HG03565 (cell line): ENCODE measurements around the gene POLR3K.

Experiments used
- ATAC-seq: cut with Tn5 transposase; IDR thresholded peaks from one replicate; pipeline ENCODE4 v1.9.1; 2021; ENCODE audit warnings: mild to moderate bottlenecking, moderate library complexity; ENCODE audit not compliant: unreplicated experiment

POLR3K gene

GRCh38 chr16:66309-67182 lies 13.1 kb upstream of the POLR3K start:
- no peak for ATAC-seq

- ATAC-seq: peak; percentile 40
Observed at GRCh38 chr16:65745-66144, 12.3 kb upstream of the POLR3K start.

- ATAC-seq: no peak
Observed at GRCh38 chr16:64914-65255, 11.5 kb upstream of the POLR3K start.

- no peak for ATAC-seq
Observed at GRCh38 chr16:63998-64913, 10.8 kb upstream of the POLR3K start.

GRCh38 chr16:63466-63865 lies 10.1 kb upstream of the POLR3K start:
- no peak for ATAC-seq

GRCh38 chr16:62968-63391 lies 9.6 kb upstream of the POLR3K start:
- no peak for ATAC-seq

GRCh38 chr16:62283-62967 lies 9.0 kb upstream of the POLR3K start:
- no peak for ATAC-seq

- ATAC-seq: no peak
Observed at GRCh38 chr16:61879-62281, 8.5 kb upstream of the POLR3K start.

- no peak for ATAC-seq
Observed at GRCh38 chr16:60929-61878, 7.8 kb upstream of the POLR3K start.

- ATAC-seq: no peak
Observed at GRCh38 chr16:60166-60565, 6.8 kb upstream of the POLR3K start.

- ATAC-seq: no peak
Observed at GRCh38 chr16:59440-60059, 6.1 kb upstream of the POLR3K start.

- no peak for ATAC-seq
Observed at GRCh38 chr16:58491-59439, 5.4 kb upstream of the POLR3K start.

GRCh38 chr16:57711-58110 lies 4.3 kb upstream of the POLR3K start:
- ATAC-seq: no peak

GRCh38 chr16:56231-56927 lies 3.0 kb upstream of the POLR3K start:
- no peak for ATAC-seq

- ATAC-seq: no peak
Observed at GRCh38 chr16:55571-56136, 2.2 kb upstream of the POLR3K start.

GRCh38 chr16:54237-54581 lies 801 bp upstream of the POLR3K start:
- ATAC-seq: no peak

GRCh38 chr16:50769-51591 lies 2.4 kb downstream of the POLR3K start:
- no peak for ATAC-seq
